Neural progenitor cell (in vitro differentiated cells): ENCODE data around the gene TTC31.

Source experiments
- EZH2phosphoT487 ChIP-seq: fragments of 200-600 bp; sonication (generic); IDR thresholded peaks from 2 replicates; pipeline ENCODE4 v1.6.1; 2017; ENCODE audit warnings: antibody characterized with exemption
- TF ChIP-seq, protein P1 (sequence below): fragments of 200-600 bp; sonication (generic); IDR thresholded peaks from 2 replicates; pipeline ENCODE4 v1.5.1; 2017; ENCODE audit warnings: antibody characterized with exemption, mild to moderate bottlenecking

DNA sequence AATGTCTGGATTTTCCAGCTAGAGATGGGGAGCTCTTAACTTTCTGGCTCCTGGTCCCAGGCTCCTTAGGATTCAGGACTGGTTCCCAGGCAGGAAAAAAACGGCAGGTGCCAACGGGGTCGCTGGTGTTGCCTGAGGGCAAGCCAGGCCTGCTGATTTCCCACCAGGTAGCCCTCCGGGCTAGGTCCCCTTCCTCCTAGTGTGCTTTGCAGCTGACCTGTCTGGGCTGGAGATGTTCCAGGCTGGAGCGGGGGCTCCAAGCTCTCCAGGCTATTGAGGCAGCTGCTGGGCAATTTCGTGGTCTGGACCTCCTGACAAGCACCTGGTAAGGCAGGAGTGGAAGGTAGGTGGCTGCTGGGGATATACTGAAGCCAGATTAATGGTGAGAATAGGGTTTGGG, 8.4 kb upstream of the TTC31 start:
- no peak for TF ChIP-seq EZH2phosphoT487
- TF ChIP-seq, protein P1, sequence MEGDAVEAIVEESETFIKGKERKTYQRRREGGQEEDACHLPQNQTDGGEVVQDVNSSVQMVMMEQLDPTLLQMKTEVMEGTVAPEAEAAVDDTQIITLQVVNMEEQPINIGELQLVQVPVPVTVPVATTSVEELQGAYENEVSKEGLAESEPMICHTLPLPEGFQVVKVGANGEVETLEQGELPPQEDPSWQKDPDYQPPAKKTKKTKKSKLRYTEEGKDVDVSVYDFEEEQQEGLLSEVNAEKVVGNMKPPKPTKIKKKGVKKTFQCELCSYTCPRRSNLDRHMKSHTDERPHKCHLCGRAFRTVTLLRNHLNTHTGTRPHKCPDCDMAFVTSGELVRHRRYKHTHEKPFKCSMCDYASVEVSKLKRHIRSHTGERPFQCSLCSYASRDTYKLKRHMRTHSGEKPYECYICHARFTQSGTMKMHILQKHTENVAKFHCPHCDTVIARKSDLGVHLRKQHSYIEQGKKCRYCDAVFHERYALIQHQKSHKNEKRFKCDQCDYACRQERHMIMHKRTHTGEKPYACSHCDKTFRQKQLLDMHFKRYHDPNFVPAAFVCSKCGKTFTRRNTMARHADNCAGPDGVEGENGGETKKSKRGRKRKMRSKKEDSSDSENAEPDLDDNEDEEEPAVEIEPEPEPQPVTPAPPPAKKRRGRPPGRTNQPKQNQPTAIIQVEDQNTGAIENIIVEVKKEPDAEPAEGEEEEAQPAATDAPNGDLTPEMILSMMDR = no peak
